C1 segment of cervical spinal cord (tissue), 14 donors: Measurements from ENCODE around the gene RAD54L.
"Not testable (repeated sequence)": the region's sequence is repeated elsewhere in the genome, so short reads cannot be mapped to it uniquely, and the experiment has no call there.

Experiments
- DNase-seq, 14 donors: peaks; one replicate each; lab custom pipeline; 2025; lab: John Stamatoyannopoulos, UW

Gene RAD54L

DNA sequence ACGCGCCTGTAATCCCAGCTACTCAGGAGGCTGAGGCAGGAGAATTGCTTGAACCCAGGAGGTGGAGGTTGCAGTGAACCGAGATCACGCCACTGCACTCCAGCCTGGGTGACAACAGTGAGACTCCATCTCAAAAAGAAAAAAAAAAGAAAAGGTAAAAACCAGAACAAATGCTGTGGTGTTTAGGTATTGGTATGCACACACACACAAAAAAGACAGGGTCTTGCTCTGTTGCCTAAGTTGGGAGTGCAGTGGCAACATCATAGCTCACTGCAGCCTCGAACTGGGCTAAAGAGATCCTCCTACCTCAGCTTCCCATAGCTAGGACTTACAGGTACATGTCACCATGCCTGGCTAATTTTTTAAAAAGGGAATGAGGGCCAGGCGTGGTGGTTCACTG lies 71.7 kb downstream of the RAD54L start:
- DNase-seq = not testable (repeated sequence)

GRCh38 chr1:46319960-46320914 lies 72.7 kb downstream of the RAD54L start:
- DNase-seq = not testable (repeated sequence)

- not testable (repeated sequence) for DNase-seq
Measured at GRCh38 chr1:46322191-46322590, 74.6 kb downstream of the RAD54L start.

- not testable (repeated sequence) for DNase-seq
Measured at GRCh38 chr1:46325285-46326076, 77.9 kb downstream of the RAD54L start.
